Ishikawa (cell line): ENCODE data around the gene FAM219A.

Experiments
- CEBPB ChIP-seq: IDR thresholded peaks from 2 replicates; pipeline ENCODE4 v1.6.1; 2012
- CREB1 ChIP-seq: IDR thresholded peaks from 2 replicates; pipeline ENCODE4 v1.6.1; 2012; ENCODE audit warnings: low read depth
- EGR1 ChIP-seq: IDR thresholded peaks from 2 replicates; pipeline ENCODE4 v1.6.1; 2012
- EP300 ChIP-seq: IDR thresholded peaks from 2 replicates; pipeline ENCODE4 v1.6.1; 2012; ENCODE audit warnings: borderline replicate concordance
- FOXM1 ChIP-seq: IDR thresholded peaks from 2 replicates; pipeline ENCODE4 v1.6.1; 2012; ENCODE audit warnings: low read depth, borderline replicate concordance
- MAX ChIP-seq: IDR thresholded peaks from 2 replicates; pipeline ENCODE4 v1.6.1; 2012
- NFIC ChIP-seq: IDR thresholded peaks from 2 replicates; pipeline ENCODE4 v1.6.1; 2012
- RAD21 ChIP-seq: IDR thresholded peaks from 2 replicates; pipeline ENCODE4 v1.6.1; 2012; ENCODE audit warnings: low read depth
- REST ChIP-seq: IDR thresholded peaks from 2 replicates; pipeline ENCODE4 v1.6.1; 2012; ENCODE audit warnings: low read depth, mild to moderate bottlenecking
- TAF1 ChIP-seq: IDR thresholded peaks from 2 replicates; pipeline ENCODE4 v1.6.1; 2012; ENCODE audit warnings: low read depth, mild to moderate bottlenecking
- TCF12 ChIP-seq: IDR thresholded peaks from 2 replicates; pipeline ENCODE4 v1.6.1; 2012; ENCODE audit warnings: low read depth
- TEAD4 ChIP-seq: IDR thresholded peaks from 2 replicates; pipeline ENCODE4 v1.6.1; 2012
- USF1 ChIP-seq: IDR thresholded peaks from 2 replicates; pipeline ENCODE4 v1.6.1; 2012
- YY1 ChIP-seq: IDR thresholded peaks from 2 replicates; pipeline ENCODE4 v1.6.1; 2012; ENCODE audit warnings: low read depth
- ZBTB7A ChIP-seq: IDR thresholded peaks from 2 replicates; pipeline ENCODE4 v1.6.1; 2012; ENCODE audit warnings: low read depth

The FAM219A gene

GRCh38 chr9:34387239-34387638 is 71.1 kb downstream of the FAM219A start:
- TF ChIP-seq ZBTB7A = no peak
- TF ChIP-seq REST = no peak
- no peak for TF ChIP-seq NFIC
- no peak for TF ChIP-seq TEAD4
- no peak for TF ChIP-seq EP300
- TF ChIP-seq MAX = no peak
- no peak for TF ChIP-seq RAD21
- no peak for TF ChIP-seq CEBPB

- TF ChIP-seq MAX = no peak
- TF ChIP-seq YY1 = no peak
- no peak for TF ChIP-seq FOXM1
- TF ChIP-seq NFIC = no peak
- no peak for TF ChIP-seq TCF12
- no peak for TF ChIP-seq EGR1
- TF ChIP-seq EP300 = no peak
- no peak for TF ChIP-seq TAF1
- no peak for TF ChIP-seq CREB1
- TF ChIP-seq TEAD4 = no peak
- no peak for TF ChIP-seq USF1
- TF ChIP-seq ZBTB7A = no peak
- no peak for TF ChIP-seq CEBPB
- no peak for TF ChIP-seq REST
- no peak for TF ChIP-seq RAD21
Measured at GRCh38 chr9:34386656-34387055, 71.7 kb downstream of the FAM219A start.

- TF ChIP-seq NFIC = no peak
- no peak for TF ChIP-seq TCF12
- no peak for TF ChIP-seq TAF1
- TF ChIP-seq CREB1 = no peak
- no peak for TF ChIP-seq CEBPB
- TF ChIP-seq YY1 = no peak
- no peak for TF ChIP-seq FOXM1
- TF ChIP-seq MAX = no peak
- no peak for TF ChIP-seq TEAD4
Measured at GRCh38 chr9:34385561-34386230, 72.7 kb downstream of the FAM219A start.

- no peak for TF ChIP-seq ZBTB7A
- no peak for TF ChIP-seq TCF12
- no peak for TF ChIP-seq REST
- TF ChIP-seq NFIC = no peak
- TF ChIP-seq USF1 = no peak
- no peak for TF ChIP-seq CREB1
Measured at GRCh38 chr9:34384368-34385165, 73.8 kb downstream of the FAM219A start.
